ENCODE data around the gene FAM120B.

Gene FAM120B

DNA sequence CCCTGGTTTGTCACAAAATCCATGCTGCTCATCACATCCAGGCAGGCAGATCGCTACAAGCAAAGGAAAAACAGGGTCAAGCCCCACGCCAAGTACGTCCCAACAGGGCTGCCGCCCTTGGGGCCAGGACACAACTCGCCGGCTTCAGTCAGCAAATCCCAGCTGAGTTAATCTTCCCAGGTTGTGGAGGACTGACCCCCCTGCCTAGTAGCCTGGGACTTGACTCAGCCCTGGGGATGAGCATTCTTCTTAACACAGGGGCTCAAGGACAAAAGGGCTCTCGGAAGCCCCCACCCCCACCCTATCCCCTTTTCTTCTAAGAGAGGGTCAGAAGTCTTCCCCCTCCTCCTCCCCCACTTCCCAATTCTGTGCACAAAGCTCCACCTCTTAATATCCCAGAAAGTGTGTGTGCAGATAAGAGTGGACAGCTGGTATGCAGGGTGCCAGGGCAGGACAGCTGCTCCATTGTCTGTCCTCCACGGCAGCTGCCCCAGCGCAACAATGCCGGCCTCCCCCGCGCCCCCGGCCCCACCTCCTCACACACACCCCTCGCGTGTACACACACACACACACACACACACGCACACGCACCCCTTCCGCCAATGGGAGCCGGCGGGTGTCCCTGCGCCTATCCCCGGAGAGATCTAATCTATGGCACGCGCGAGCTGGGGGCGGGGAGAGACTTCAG, 20.2 kb upstream of the FAM120B start:
- peaks cover 50% of the 10 kb centered on the region for H3K27me3 ChIP-seq (ENCODE audit: insufficient read depth, poor library complexity, severe bottlenecking)
- TF ChIP-seq POLR2AphosphoS5 (IDR thresholded peaks at IDR 0.05; ENCODE audit: low read depth) (no peak), REST (IDR thresholded peaks at IDR 0.05; ENCODE audit: insufficient replicate concordance, low read depth) (no peak), SPI1 (IDR thresholded peaks at IDR 0.05; ENCODE audit: borderline replicate concordance, low read depth) (no peak), GABPA (IDR thresholded peaks at IDR 0.05; ENCODE audit: low read depth) (no peak)
- TF ChIP-seq, protein P1, sequence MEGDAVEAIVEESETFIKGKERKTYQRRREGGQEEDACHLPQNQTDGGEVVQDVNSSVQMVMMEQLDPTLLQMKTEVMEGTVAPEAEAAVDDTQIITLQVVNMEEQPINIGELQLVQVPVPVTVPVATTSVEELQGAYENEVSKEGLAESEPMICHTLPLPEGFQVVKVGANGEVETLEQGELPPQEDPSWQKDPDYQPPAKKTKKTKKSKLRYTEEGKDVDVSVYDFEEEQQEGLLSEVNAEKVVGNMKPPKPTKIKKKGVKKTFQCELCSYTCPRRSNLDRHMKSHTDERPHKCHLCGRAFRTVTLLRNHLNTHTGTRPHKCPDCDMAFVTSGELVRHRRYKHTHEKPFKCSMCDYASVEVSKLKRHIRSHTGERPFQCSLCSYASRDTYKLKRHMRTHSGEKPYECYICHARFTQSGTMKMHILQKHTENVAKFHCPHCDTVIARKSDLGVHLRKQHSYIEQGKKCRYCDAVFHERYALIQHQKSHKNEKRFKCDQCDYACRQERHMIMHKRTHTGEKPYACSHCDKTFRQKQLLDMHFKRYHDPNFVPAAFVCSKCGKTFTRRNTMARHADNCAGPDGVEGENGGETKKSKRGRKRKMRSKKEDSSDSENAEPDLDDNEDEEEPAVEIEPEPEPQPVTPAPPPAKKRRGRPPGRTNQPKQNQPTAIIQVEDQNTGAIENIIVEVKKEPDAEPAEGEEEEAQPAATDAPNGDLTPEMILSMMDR (IDR thresholded peaks at IDR 0.05; ENCODE audit: insufficient read depth, low read length) = no peak
- H3K27ac ChIP-seq (replicated peaks) = no peak overlapping the region
- no peak for DNase-seq (ENCODE audit: low read depth in 1 of 2, low spot score in 1 of 2)
- no peak overlapping the region for H3K4me3 ChIP-seq (replicated peaks; ENCODE audit: insufficient read depth, low read length)

GRCh38 chr6:170286934-170287265, 19.7 kb upstream of the FAM120B start:
- Histone ChIP-seq H3K27ac (replicated peaks) (no peak overlapping the region), H3K4me3 (replicated peaks; ENCODE audit: insufficient read depth, low read length) (no peak overlapping the region), H3K27me3 (ENCODE audit: insufficient read depth, poor library complexity, severe bottlenecking) (peaks cover 55% of the 10 kb centered on the region)
- TF ChIP-seq, protein P1 (IDR thresholded peaks at IDR 0.05; ENCODE audit: insufficient read depth, low read length) = no peak
- TF ChIP-seq REST (IDR thresholded peaks at IDR 0.05; ENCODE audit: insufficient replicate concordance, low read depth) (no peak), POLR2AphosphoS5 (IDR thresholded peaks at IDR 0.05; ENCODE audit: low read depth) (no peak), GABPA (IDR thresholded peaks at IDR 0.05; ENCODE audit: low read depth) (no peak), SPI1 (IDR thresholded peaks at IDR 0.05; ENCODE audit: borderline replicate concordance, low read depth) (no peak)
- no peak for DNase-seq (ENCODE audit: low read depth in 1 of 2, low spot score in 1 of 2)

- TF ChIP-seq SPI1 (IDR thresholded peaks at IDR 0.05; ENCODE audit: borderline replicate concordance, low read depth) (no peak), GABPA (IDR thresholded peaks at IDR 0.05; ENCODE audit: low read depth) (no peak), POLR2AphosphoS5 (IDR thresholded peaks at IDR 0.05; ENCODE audit: low read depth) (no peak), REST (IDR thresholded peaks at IDR 0.05; ENCODE audit: insufficient replicate concordance, low read depth) (no peak)
- TF ChIP-seq, protein P1 (IDR thresholded peaks at IDR 0.05; ENCODE audit: insufficient read depth, low read length) = no peak
- Histone ChIP-seq H3K4me3 (replicated peaks; ENCODE audit: insufficient read depth, low read length) (no peak overlapping the region), H3K27ac (replicated peaks) (no peak overlapping the region), H3K27me3 (ENCODE audit: insufficient read depth, poor library complexity, severe bottlenecking) (peaks cover 60% of the 10 kb centered on the region)
- no peak for DNase-seq (ENCODE audit: low read depth in 1 of 2, low spot score in 1 of 2)
Measured at GRCh38 chr6:170287371-170287876, 19.1 kb upstream of the FAM120B start.

Measured in HL-60 (cell line).